ENCODE measurements around the gene HLA-DOA.

DNA sequence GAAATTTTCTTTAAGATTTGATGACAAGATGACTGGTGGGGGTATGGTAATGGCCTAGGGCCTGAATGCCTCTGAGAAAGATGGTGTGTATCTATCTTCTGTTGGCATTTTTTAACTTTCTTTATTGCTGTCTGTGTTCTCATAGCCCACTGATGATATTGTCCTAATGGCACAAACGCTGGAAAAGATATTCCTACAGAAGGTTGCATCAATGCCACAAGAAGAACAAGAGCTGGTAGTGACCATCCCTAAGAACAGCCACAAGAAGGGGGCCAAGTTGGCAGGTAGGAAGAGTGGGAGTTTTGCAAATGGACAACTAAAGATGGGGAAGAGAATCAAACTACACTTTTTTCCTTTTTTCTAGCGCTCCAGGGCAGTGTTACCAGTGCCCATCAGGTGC is 33.5 kb downstream of the HLA-DOA start:
- TF ChIP-seq EZH2 (IDR thresholded peaks at IDR 0.05; ENCODE audit: borderline replicate concordance, low read depth, low read length, poor library complexity, severe bottlenecking): no peak
- TF ChIP-seq, protein P1, sequence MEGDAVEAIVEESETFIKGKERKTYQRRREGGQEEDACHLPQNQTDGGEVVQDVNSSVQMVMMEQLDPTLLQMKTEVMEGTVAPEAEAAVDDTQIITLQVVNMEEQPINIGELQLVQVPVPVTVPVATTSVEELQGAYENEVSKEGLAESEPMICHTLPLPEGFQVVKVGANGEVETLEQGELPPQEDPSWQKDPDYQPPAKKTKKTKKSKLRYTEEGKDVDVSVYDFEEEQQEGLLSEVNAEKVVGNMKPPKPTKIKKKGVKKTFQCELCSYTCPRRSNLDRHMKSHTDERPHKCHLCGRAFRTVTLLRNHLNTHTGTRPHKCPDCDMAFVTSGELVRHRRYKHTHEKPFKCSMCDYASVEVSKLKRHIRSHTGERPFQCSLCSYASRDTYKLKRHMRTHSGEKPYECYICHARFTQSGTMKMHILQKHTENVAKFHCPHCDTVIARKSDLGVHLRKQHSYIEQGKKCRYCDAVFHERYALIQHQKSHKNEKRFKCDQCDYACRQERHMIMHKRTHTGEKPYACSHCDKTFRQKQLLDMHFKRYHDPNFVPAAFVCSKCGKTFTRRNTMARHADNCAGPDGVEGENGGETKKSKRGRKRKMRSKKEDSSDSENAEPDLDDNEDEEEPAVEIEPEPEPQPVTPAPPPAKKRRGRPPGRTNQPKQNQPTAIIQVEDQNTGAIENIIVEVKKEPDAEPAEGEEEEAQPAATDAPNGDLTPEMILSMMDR (conservative IDR thresholded peaks at IDR 0.05; ENCODE audit: low read depth, low read length): no peak
